Umbilical cord (tissue), 2 donors: ENCODE results near the gene MRPL33. TPM values are rescaled to one million over a fixed set of nuclear protein-coding genes. Genes with fewer than 3 reads are reported as not detected.
A peak's percentile ranks its signal among the peaks of the same experiment; 100 is the strongest.

ENCODE experiments used
- DNase-seq: peaks from one replicate; pipeline ENCODE4 v3.0.0-alpha.2; 2015; ENCODE audit warnings: low spot score
- total RNA-seq: library from RNA; depleted of rRNA; stranded (reverse); fragments of >200 nt; gene quantifications from one replicate; pipeline ENCODE4 v1.2.3, GENCODE V29; 2014; ENCODE audit warnings: low replicate concordance; ENCODE audit not compliant: insufficient read depth

Gene MRPL33
- total RNA-seq: 20.7 TPM

GRCh38 chr2:27771548-27772335, at the start of gene MRPL33:
Gene MRPL33, plus strand, starts transcription at chr2:27771719. Its CDS starts 59 bp downstream, at chr2:27771778.
- DNase-seq: peak; percentile 95

GRCh38 chr2:27721884-27722485, 49.5 kb upstream of the MRPL33 start:
- no peak for DNase-seq

GRCh38 chr2:27723372-27724144, 48.0 kb upstream of the MRPL33 start:
- peak; percentile 76 for DNase-seq

GRCh38 chr2:27724191-27724590, 47.3 kb upstream of the MRPL33 start:
- DNase-seq: no peak

- peak; percentile 62 for DNase-seq
Measured at GRCh38 chr2:27724905-27725701, 46.4 kb upstream of the MRPL33 start.

GRCh38 chr2:27727257-27727656, 44.3 kb upstream of the MRPL33 start:
- DNase-seq: no peak

- no peak for DNase-seq
Measured at GRCh38 chr2:27728081-27728858, 43.2 kb upstream of the MRPL33 start.

- DNase-seq: no peak
Measured at GRCh38 chr2:27729198-27729597, 42.3 kb upstream of the MRPL33 start.

GRCh38 chr2:27729614-27730013, 41.9 kb upstream of the MRPL33 start:
- no peak for DNase-seq

GRCh38 chr2:27730261-27730662, 41.3 kb upstream of the MRPL33 start:
- DNase-seq: no peak

- DNase-seq: no peak
Measured at GRCh38 chr2:27730980-27731691, 40.4 kb upstream of the MRPL33 start.

GRCh38 chr2:27734305-27734704, 37.2 kb upstream of the MRPL33 start:
- DNase-seq: no peak

GRCh38 chr2:27735263-27735904, 36.1 kb upstream of the MRPL33 start:
- DNase-seq: peak; percentile 88

- DNase-seq: no peak
Measured at GRCh38 chr2:27736031-27736889, 35.3 kb upstream of the MRPL33 start.

GRCh38 chr2:27736890-27737204, 34.7 kb upstream of the MRPL33 start:
- no peak for DNase-seq

- DNase-seq: no peak
Measured at GRCh38 chr2:27737676-27738348, 33.7 kb upstream of the MRPL33 start.

GRCh38 chr2:27738349-27739057, 33.0 kb upstream of the MRPL33 start:
- no peak for DNase-seq

- DNase-seq: no peak
Measured at GRCh38 chr2:27739058-27739373, 32.5 kb upstream of the MRPL33 start.
